GM20000 (cell line): Measurements from ENCODE around the gene CDH13.
A peak's percentile ranks its signal among the peaks of the same experiment; 100 is the strongest.

ENCODE experiments used
- DNase-seq: peaks from one replicate; pipeline ENCODE4 v3.0.0; 2012; ENCODE audit warnings: low spot score
- CTCF ChIP-seq: IDR thresholded peaks from 2 replicates; pipeline ENCODE4 v1.5.1; 2012; ENCODE audit warnings: mild to moderate bottlenecking, control low read depth; ENCODE audit errors: extremely low read depth, missing control alignments

CDH13 gene

GRCh38 chr16:82628088-82628423 is 1.3 kb downstream of the CDH13 start:
- DNase-seq = no peak
- no peak for TF ChIP-seq CTCF

GRCh38 chr16:82628711-82629110 is 1.9 kb downstream of the CDH13 start:
- no peak for DNase-seq
- no peak for TF ChIP-seq CTCF

GRCh38 chr16:82629441-82630027 is 2.8 kb downstream of the CDH13 start:
- TF ChIP-seq CTCF = no peak
- no peak for DNase-seq

- no peak for DNase-seq
- no peak for TF ChIP-seq CTCF
Observed at GRCh38 chr16:82630219-82630618, 3.5 kb downstream of the CDH13 start.

- DNase-seq = no peak
- no peak for TF ChIP-seq CTCF
Observed at GRCh38 chr16:82630688-82631087, 3.9 kb downstream of the CDH13 start.

GRCh38 chr16:82631701-82632685 is 5.2 kb downstream of the CDH13 start:
- DNase-seq = no peak
- peak; percentile 7 for TF ChIP-seq CTCF

- TF ChIP-seq CTCF = no peak
- DNase-seq = no peak
Observed at GRCh38 chr16:82633964-82634600, 7.3 kb downstream of the CDH13 start.
